ENCODE measurements around the gene IGF2BP3. TPM values are rescaled to one million over a fixed set of nuclear protein-coding genes. Genes with fewer than 3 reads are reported as not detected.

IGF2BP3 gene
- total and polyA plus RNA-seq, 12 donors: 0.03 to 67.4 (median 0.68) TPM; not detected in 3

GRCh38 chr7:23445326-23445725 lies 25.0 kb downstream of the IGF2BP3 start:
- Histone ChIP-seq H3K27ac (no peak overlapping the region), H3K27me3 (peaks cover 11% of the 10 kb centered on the region), H3K4me1 (replicated peaks in 1 of 2) (no peaks in the 10 kb centered on the region), H3K4me3 (no peak overlapping the region), H3K36me3 (replicated peaks in 1 of 2) (no peaks in the 10 kb centered on the region), H3K9me3 (replicated peaks in 1 of 3) (no peaks in the 10 kb centered on the region)
- WGBS, 4 donors: 78 to 86% (median 82%) methylated on average over 5 of the region's 5 CpGs
- no peak for TF ChIP-seq POLR2A (IDR thresholded peaks at IDR 0.05)
- TF ChIP-seq CTCF (IDR thresholded peaks at IDR 0.05): no peak
- DNase-seq: no peak
- intact Hi-C loops (cut with DNase I): no loop called here

GRCh38 chr7:23443974-23444373 lies 26.3 kb downstream of the IGF2BP3 start:
- DNase-seq: no peak
- TF ChIP-seq POLR2A (IDR thresholded peaks at IDR 0.05) (no peak), CTCF (IDR thresholded peaks at IDR 0.05) (no peak)
- peaks cover 11% of the 10 kb centered on the region for H3K27me3 ChIP-seq
- no peaks in the 10 kb centered on the region for H3K9me3 ChIP-seq (replicated peaks in 1 of 3)
- H3K4me3 ChIP-seq: no peak overlapping the region
- H3K27ac ChIP-seq: no peak overlapping the region
- H3K36me3 ChIP-seq (replicated peaks in 1 of 2): no peaks in the 10 kb centered on the region
- no peaks in the 10 kb centered on the region for H3K4me1 ChIP-seq (replicated peaks in 1 of 2)
- WGBS, 4 donors: 54 to 75% (median 59%) methylated on average over 1 of the region's 1 CpG
- intact Hi-C loops (cut with DNase I): no loop called here

GRCh38 chr7:23438171-23438570 lies 32.1 kb downstream of the IGF2BP3 start:
- no peak for DNase-seq
- H3K27ac ChIP-seq: no peak overlapping the region
- peaks cover 1% of the 10 kb centered on the region for H3K27me3 ChIP-seq
- intact Hi-C loops (cut with DNase I): no loop called here
- H3K9me3 ChIP-seq (replicated peaks in 1 of 3): no peaks in the 10 kb centered on the region
- no peaks in the 10 kb centered on the region for H3K36me3 ChIP-seq (replicated peaks in 1 of 2)
- 85 to 95% (median 92%) methylated on average over 4 of the region's 4 CpGs for WGBS, 4 donors
- TF ChIP-seq CTCF (IDR thresholded peaks at IDR 0.05) (no peak), POLR2A (IDR thresholded peaks at IDR 0.05) (no peak)
- H3K4me1 ChIP-seq (replicated peaks in 1 of 2): no peaks in the 10 kb centered on the region
- H3K4me3 ChIP-seq: no peak overlapping the region

GRCh38 chr7:23434147-23434917 lies 36.0 kb downstream of the IGF2BP3 start:
- peaks cover 10% of the 10 kb centered on the region for H3K27me3 ChIP-seq
- no peaks in the 10 kb centered on the region for H3K4me1 ChIP-seq (replicated peaks in 1 of 2)
- no peak for TF ChIP-seq CTCF (IDR thresholded peaks at IDR 0.05)
- TF ChIP-seq POLR2A (IDR thresholded peaks at IDR 0.05): no peak
- intact Hi-C loops (cut with DNase I): no loop called here
- H3K27ac ChIP-seq: no peak overlapping the region
- DNase-seq: no peak
- H3K4me3 ChIP-seq: no peak overlapping the region
- 81 to 88% (median 85%) methylated on average over 5 of the region's 5 CpGs for WGBS, 4 donors
- H3K9me3 ChIP-seq (replicated peaks in 1 of 3): no peaks in the 10 kb centered on the region
- no peaks in the 10 kb centered on the region for H3K36me3 ChIP-seq (replicated peaks in 1 of 2)
